Posterior cingulate gyrus (tissue), 11 donors: ENCODE data around the gene LRRC37A.
"Not testable (repeated sequence)": the region's sequence is repeated elsewhere in the genome, so short reads cannot be mapped to it uniquely, and the experiment has no call there.

ENCODE experiments used
- DNase-seq, 10 donors: peaks; one replicate each; pipeline versions ENCODE4 v3.0.0 to v3.0.0-alpha.2; 2020 to 2021; ENCODE audit warnings: mixed read lengths in 3 of 10
- intact Hi-C: fragments of 100-400 bp; cut with DNase I; formaldehyde crosslinking; loops from one replicate; pipeline ENCODE4 v1.15.1; 2023

The LRRC37A gene

GRCh38 chr17:46294831-46295230 is at the start of gene LRRC37A:
TSS of gene LRRC37A (plus strand) at chr17:46295131. CDS start at chr17:46295134, 3 bp downstream.
- intact Hi-C loops, DNase-seq: not testable (repeated sequence)

- DNase-seq, intact Hi-C loops: not testable (repeated sequence)
Observed at GRCh38 chr17:46249153-46249552, 45.8 kb upstream of the LRRC37A start.

- intact Hi-C loops = not testable (repeated sequence)
- DNase-seq = peak in 1 of 10 donors; percentile 74
Observed at GRCh38 chr17:46252804-46253203, 42.1 kb upstream of the LRRC37A start.

DNA sequence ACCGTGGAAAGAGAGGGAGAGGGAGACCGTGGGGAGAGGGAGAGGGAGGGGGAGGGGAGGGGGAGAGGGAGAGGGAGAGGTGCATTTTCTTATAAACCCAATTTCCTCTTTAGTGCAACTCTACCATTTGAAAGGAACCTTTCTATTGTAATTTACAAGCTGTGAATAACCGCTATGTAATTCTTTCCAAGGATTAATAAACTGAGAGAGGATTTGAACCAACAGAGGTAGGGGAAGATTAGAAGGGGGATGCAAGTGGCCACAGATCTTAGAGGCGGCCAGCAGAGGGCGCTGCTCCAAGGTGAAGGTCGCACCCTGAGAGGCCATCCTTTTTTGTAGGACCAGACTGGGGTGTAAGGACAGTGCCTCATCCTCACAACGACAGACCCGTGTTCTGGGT is 41.2 kb upstream of the LRRC37A start:
- intact Hi-C loops = not testable (repeated sequence)

DNA sequence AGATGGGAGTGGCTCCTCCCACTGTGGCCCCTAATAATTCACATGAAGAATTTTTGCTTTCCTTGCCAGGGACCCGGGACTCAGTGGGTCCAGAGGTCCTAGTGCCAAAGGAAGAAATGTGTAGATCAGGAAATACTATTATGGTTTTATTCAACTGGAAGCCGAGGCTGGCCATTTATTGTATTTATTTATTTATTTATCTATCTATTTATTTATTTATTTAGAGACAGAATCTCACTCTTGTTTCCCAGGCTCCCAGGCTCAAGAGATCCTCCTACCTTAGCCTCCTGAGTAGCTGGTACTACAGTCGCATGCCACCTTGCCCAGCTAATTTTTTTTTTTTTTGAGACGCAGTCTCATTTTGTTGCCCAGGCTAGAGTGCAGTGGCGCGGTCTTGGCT is 40.7 kb upstream of the LRRC37A start:
- DNase-seq, intact Hi-C loops: not testable (repeated sequence)

More for the DNA sequence above, 41.2 kb upstream of the LRRC37A start:
- peak in 6 of 10 donors; percentile 12 to 87 (median 60) for DNase-seq

GRCh38 chr17:46256369-46256768 is 38.6 kb upstream of the LRRC37A start:
- intact Hi-C loops, DNase-seq: not testable (repeated sequence)

GRCh38 chr17:46259845-46260661 is 34.9 kb upstream of the LRRC37A start:
- intact Hi-C loops = loop anchor here (5.0 kb wide), 1 partner anchor 673 kb away; no protein-coding TSS in a partner anchor
- peak in 4 of 10 donors; percentile 17 to 86 (median 54) for DNase-seq

GRCh38 chr17:46262271-46262670 is 32.7 kb upstream of the LRRC37A start:
- intact Hi-C loops = loop anchor here (5.0 kb wide), 1 partner anchor 675 kb away; no protein-coding TSS in a partner anchor
- no peak for DNase-seq

DNA sequence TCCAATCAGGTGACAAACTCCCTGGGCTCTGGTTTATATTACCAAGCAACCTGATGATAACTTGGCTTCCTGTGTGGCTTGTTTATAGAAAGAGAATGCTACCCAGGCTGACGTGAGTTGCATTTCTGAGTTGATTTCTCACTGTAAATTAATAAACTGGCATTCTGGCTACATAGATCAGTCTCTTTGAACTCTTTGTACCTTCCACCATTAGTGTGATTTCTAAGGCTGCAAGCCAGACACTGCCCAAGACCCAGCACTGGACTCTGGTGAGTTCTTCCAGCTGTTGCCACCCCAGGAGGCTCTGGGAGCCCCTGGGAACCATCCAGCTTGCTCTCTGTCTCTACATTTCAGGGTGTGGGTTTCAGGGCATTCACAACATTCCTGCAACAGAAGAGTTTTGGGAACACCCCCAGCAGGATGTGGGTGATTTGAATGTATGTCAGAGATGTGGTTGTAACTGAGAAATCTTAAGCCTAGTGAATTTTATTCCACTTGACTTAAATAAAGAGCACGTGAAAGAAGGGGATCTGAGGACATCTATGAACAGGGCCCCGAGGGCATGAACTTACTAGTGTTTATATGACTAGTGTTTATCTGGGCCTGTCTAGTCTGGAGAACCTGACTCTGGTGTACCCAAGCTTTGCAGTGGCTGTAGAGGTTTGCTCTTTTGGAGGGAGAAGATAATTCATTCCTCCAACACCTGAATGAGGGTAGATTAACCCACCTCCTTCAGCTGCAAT is 30.3 kb upstream of the LRRC37A start:
- no peak for DNase-seq
- intact Hi-C loops = loop anchor here (5.0 kb wide), 2 partner anchors 72 to 677 kb away; partner anchors contain the start of gene KANSL1

- intact Hi-C loops = loop anchor here (5.0 kb wide), 1 partner anchor 74 kb away; the partner anchor contains the start of gene KANSL1
- DNase-seq = peak in 6 of 10 donors; percentile 11 to 79 (median 46)
Observed at GRCh38 chr17:46266063-46266655, 28.8 kb upstream of the LRRC37A start.

GRCh38 chr17:46266656-46267544 is 28.0 kb upstream of the LRRC37A start:
- intact Hi-C loops = loop anchor here (5.0 kb wide), 1 partner anchor 75 kb away; the partner anchor contains the start of gene KANSL1
- DNase-seq = peak; percentile 56 to 98 (median 82)

GRCh38 chr17:46270032-46270431 is 24.9 kb upstream of the LRRC37A start:
- intact Hi-C loops = no loop called here
- no peak for DNase-seq

- DNase-seq = no peak
- intact Hi-C loops = no loop called here
Observed at GRCh38 chr17:46273541-46274236, 21.2 kb upstream of the LRRC37A start.

GRCh38 chr17:46274238-46274637 is 20.7 kb upstream of the LRRC37A start:
- intact Hi-C loops = no loop called here
- no peak for DNase-seq

- intact Hi-C loops = not testable (repeated sequence)
Observed at GRCh38 chr17:46276728-46277479, 18.0 kb upstream of the LRRC37A start.

DNA sequence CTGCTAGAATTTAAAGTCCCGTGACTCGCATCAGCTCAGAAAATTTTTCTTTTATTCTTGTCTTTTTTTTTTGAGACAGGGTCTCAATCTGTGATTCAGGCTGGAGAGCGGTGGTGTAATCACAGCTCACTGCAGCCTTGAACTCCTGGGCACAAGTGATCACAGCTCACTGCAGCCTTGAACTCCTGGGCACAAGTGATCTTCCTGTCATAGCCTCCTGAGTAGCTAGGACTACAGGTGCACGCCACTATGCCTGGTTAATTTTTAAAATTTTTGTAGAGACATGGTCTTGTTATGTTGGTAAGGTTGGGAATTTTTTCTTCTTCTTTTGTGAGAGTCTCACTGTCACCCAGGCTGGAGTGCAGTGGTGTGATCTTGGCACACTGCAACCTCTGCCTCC is 13.6 kb upstream of the LRRC37A start:
- DNase-seq = not testable (repeated sequence)

More at GRCh38 chr17:46276728-46277479, 18.0 kb upstream of the LRRC37A start:
- DNase-seq = not testable (repeated sequence)

GRCh38 chr17:46282635-46283034 is 12.3 kb upstream of the LRRC37A start:
- intact Hi-C loops, DNase-seq: not testable (repeated sequence)

More for the DNA sequence above, 13.6 kb upstream of the LRRC37A start:
- intact Hi-C loops = not testable (repeated sequence)

GRCh38 chr17:46284467-46284866 is 10.5 kb upstream of the LRRC37A start:
- DNase-seq, intact Hi-C loops: not testable (repeated sequence)
